ENCODE data around the gene TTC34. TPM values are rescaled to one million over a fixed set of nuclear protein-coding genes. Genes with fewer than 3 reads are reported as not detected.

TTC34 gene
- total and polyA plus RNA-seq, 9 of the 15 experiments (the other 6 are each of a cell fraction or from before 2014, with no cell fraction given): 0.03 to 0.38 (median 0.05) TPM; not detected in 2

DNA sequence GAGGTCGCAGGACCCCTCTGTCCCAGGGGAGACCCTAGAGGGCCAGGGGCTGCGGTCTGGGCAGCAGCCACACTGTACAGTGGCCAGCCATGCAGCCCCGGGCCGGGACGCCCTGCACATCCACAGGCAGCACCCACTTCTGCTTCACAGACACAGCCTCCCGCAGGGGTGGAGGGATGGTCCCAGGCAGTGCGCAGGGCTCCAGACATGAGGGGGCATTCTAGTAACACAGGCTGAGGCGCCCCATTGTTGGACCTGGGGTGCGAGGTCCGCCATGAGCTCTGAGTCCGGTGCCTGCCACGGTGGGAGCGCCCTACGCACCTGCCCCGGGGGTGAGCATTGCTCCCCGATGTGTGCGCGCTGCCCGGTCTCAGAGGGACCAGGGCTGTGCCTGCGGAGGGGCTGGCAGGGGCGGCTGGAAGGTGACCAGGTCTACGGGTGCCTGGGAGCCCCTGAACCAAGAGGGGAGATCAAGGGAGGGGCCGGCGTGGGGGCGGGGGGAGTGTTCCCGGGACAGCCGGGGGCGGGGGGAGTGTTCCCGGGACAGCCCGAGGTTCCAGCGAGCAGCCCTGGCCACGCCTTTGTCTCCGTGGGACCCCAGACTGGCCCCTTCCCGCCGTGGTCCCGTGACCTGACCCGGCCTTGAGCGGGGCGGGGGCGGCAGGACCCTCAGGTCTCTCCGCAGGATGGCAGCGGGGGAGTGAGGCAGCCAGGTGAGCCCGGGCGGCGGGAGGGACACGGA is 173.1 kb downstream of the TTC34 start (continued):
- no peak for TF ChIP-seq CEBPZ (IDR thresholded peaks at IDR 0.05; ENCODE audit: borderline replicate concordance, low read depth, low read length)
- no peak for TF ChIP-seq SNIP1 (IDR thresholded peaks at IDR 0.05; ENCODE audit: low read depth)
- TF ChIP-seq SMARCA5 (IDR thresholded peaks at IDR 0.05): no peak
- no peak for TF ChIP-seq ZNF830 (CRISPR knock-in tag; IDR thresholded peaks at IDR 0.05)

DNA sequence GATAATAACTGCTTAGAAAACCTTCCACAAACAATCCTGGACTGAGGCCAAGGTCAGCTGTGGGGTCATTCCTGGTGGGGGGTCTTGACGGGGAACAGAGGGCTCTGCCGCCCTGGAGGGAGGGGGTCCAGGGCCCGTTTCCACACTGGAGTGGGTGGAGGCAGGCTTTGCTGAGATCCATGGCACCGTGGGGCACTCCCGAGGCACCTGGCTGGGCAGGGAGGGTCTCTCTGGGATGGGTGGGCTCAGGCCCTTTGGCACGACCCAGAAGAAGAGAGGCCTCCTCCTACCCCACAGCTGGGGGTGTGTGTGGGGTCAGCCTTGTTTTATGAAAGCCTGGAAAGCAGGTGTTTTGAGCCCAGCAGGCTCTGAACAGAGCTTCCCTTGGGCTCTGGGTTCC is 173.7 kb downstream of the TTC34 start:
- in situ Hi-C loops (cut with MboI) (no loop called here), intact Hi-C loops (cut with micrococcal nuclease) (no loop called here)
- no peak for DNase-seq (ENCODE audit: extremely low read depth in 1 of 4, low spot score in 3 of 4)
- BruUV-seq (replicated peaks): no TSS peak
- no peak for FAIRE-seq
- no peaks in the 10 kb centered on the region for H3K79me2 ChIP-seq (ENCODE audit: control insufficient read depth, insufficient read depth, low read length)
- ChIA-PET CTCF (ENCODE audit: low intra/inter-chr PET ratio) (no interaction called here), POLR2A (interaction anchor here (1.0 kb wide), 1 partner anchor 22 kb away, joined by 3 read pairs; no protein-coding TSS in a partner anchor)
- peaks cover 4 to 7% of the 10 kb centered on the region in 2 experiments; a peak in 3 of 5 replicates for H3K4me1 ChIP-seq (replicated peaks in 1 of 2; ENCODE audit: control insufficient read depth in 2 of 2, insufficient read depth in 2 of 2, low read length in 2 of 2)
- no peaks in the 10 kb centered on the region for H3K9me1 ChIP-seq (ENCODE audit: control insufficient read depth, insufficient read depth, low read length)
- H3K4me3 ChIP-seq: no peak overlapping the region
- no peak for ATAC-seq
- H3K27me3 ChIP-seq (ENCODE audit: control insufficient read depth in 2 of 2, insufficient read depth in 2 of 2, low read length in 2 of 2): peaks cover 0 to 15% of the 10 kb centered on the region in 2 experiments; a peak in 2 of 5 replicates
- H3K9ac ChIP-seq (ENCODE audit: insufficient read depth in 1 of 2, low read depth in 2 of 2, low read length in 2 of 2): no peak overlapping the region
- TF ChIP-seq TRIM28 (IDR thresholded peaks at IDR 0.05) (no peak), FOXK1 (CRISPR knock-in tag; IDR thresholded peaks at IDR 0.05; ENCODE audit: borderline replicate concordance) (no peak), POLR2H (tag; IDR thresholded peaks at IDR 0.05; ENCODE audit: low read depth) (no peak), ZNF644 (tag; IDR thresholded peaks at IDR 0.05; ENCODE audit: low read depth) (no peak), KAT2B (IDR thresholded peaks at IDR 0.05; ENCODE audit: low read depth, low read length) (no peak), BHLHE40 (IDR thresholded peaks at IDR 0.05; ENCODE audit: low read length) (no peak), ATF4 (CRISPR knock-in tag; IDR thresholded peaks at IDR 0.05) (no peak), RBFOX2 (IDR thresholded peaks at IDR 0.05; ENCODE audit: low read depth, low read length) (no peak), GTF2A2 (tag; IDR thresholded peaks at IDR 0.05) (no peak), ZNF551 (CRISPR knock-in tag; IDR thresholded peaks at IDR 0.05) (no peak), ZZZ3 (IDR thresholded peaks at IDR 0.05) (no peak), MAX (CRISPR knock-in tag; IDR thresholded peaks at IDR 0.05) (no peak), ZFX (CRISPR knock-in tag; IDR thresholded peaks at IDR 0.05) (no peak)
- no peak overlapping the region for H3K4me2 ChIP-seq (ENCODE audit: insufficient read depth, low read length)
- no peaks in the 10 kb centered on the region for H3K36me3 ChIP-seq (ENCODE audit: control insufficient read depth, insufficient read depth, low read length)
- H4K20me1 ChIP-seq (replicated peaks; ENCODE audit: control insufficient read depth, insufficient read depth, low read length): no peaks in the 10 kb centered on the region
- peaks cover 10% of the 10 kb centered on the region for H3K9me3 ChIP-seq (replicated peaks; ENCODE audit: control insufficient read depth, insufficient read depth, low read depth, low read length)
- H3K27ac ChIP-seq (ENCODE audit: extremely low read depth, low read depth, low read length): no peak overlapping the region
- WGBS (ENCODE audit: insufficient coverage, low coverage, missing lambda C conversion rate): 0% methylated on average over 6 of the region's 6 CpGs
- no peak overlapping the region for H2AFZ ChIP-seq (ENCODE audit: low read depth, low read length)
